GM18909 (cell line): ENCODE results near the gene RNF150.

ENCODE experiments used
- ATAC-seq: cut with Tn5 transposase; IDR thresholded peaks from one replicate; pipeline ENCODE4 v1.9.1; 2021; ENCODE audit warnings: mild to moderate bottlenecking; ENCODE audit not compliant: unreplicated experiment, poor library complexity

Gene RNF150

GRCh38 chr4:141036786-141037185 lies 96.5 kb downstream of the RNF150 start:
- no peak for ATAC-seq

- no peak for ATAC-seq
Measured at GRCh38 chr4:141035920-141036319, 97.3 kb downstream of the RNF150 start.

- ATAC-seq = no peak
Measured at GRCh38 chr4:141028024-141028529, 105.2 kb downstream of the RNF150 start.

- no peak for ATAC-seq
Measured at GRCh38 chr4:141027421-141027820, 105.8 kb downstream of the RNF150 start.

- no peak for ATAC-seq
Measured at GRCh38 chr4:141026900-141027299, 106.4 kb downstream of the RNF150 start.

- ATAC-seq = no peak
Measured at GRCh38 chr4:141023051-141023450, 110.2 kb downstream of the RNF150 start.

GRCh38 chr4:141022111-141022695 lies 111.1 kb downstream of the RNF150 start:
- ATAC-seq = no peak

GRCh38 chr4:141021397-141022110 lies 111.7 kb downstream of the RNF150 start:
- no peak for ATAC-seq

GRCh38 chr4:141020801-141021261 lies 112.4 kb downstream of the RNF150 start:
- ATAC-seq = no peak

GRCh38 chr4:141019768-141020167 lies 113.5 kb downstream of the RNF150 start:
- ATAC-seq = no peak

- ATAC-seq = no peak
Measured at GRCh38 chr4:141016117-141016798, 117.0 kb downstream of the RNF150 start.

GRCh38 chr4:141013899-141014298 lies 119.4 kb downstream of the RNF150 start:
- ATAC-seq = no peak

- ATAC-seq = no peak
Measured at GRCh38 chr4:141011901-141012315, 121.4 kb downstream of the RNF150 start.

- ATAC-seq = no peak
Measured at GRCh38 chr4:141009931-141010330, 123.3 kb downstream of the RNF150 start.

- ATAC-seq = no peak
Measured at GRCh38 chr4:141009129-141009528, 124.1 kb downstream of the RNF150 start.

GRCh38 chr4:141006242-141006802 lies 126.9 kb downstream of the RNF150 start:
- no peak for ATAC-seq

- ATAC-seq = no peak
Measured at GRCh38 chr4:141004823-141005222, 128.4 kb downstream of the RNF150 start.

GRCh38 chr4:141003193-141003592 lies 130.1 kb downstream of the RNF150 start:
- no peak for ATAC-seq

- no peak for ATAC-seq
Measured at GRCh38 chr4:141002323-141002805, 130.9 kb downstream of the RNF150 start.

- no peak for ATAC-seq
Measured at GRCh38 chr4:140996766-140997165, 136.5 kb downstream of the RNF150 start.

- ATAC-seq = no peak
Measured at GRCh38 chr4:140995058-140995457, 138.2 kb downstream of the RNF150 start.
